ENCODE data around the gene LAIR2. TPM values are rescaled to one million over a fixed set of nuclear protein-coding genes. Genes with fewer than 3 reads are reported as not detected.

Gene LAIR2
- not detected in 2 replicates for total RNA-seq

DNA sequence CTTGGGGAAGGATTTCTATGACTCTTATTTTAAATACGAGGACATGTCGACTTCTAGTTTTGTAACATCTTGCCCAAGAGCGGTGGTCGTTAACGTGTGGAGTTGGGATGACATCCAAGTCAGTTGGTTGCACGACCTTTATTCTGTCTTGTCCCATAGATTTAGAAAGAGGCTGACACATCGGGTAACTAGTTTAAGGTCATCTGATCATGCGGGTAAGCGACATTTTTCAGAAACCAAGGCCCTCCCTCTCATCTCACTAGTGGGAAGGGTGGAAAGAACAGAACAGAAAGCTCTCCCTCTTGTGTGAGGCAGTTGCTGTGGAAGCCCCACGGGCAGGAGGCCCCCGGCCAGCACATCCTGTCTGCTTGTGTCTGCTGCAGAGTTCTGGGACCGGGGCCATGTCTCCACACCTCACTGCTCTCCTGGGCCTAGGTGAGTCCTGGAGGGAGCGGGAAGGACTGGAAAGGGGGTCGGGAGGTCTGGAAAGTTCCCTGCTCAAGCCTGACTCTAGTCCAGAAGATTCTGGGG lies at the start of gene LAIR2:
Gene LAIR2, plus strand, starts transcription at position 314 of the 531 bp plus-strand sequence. Its CDS starts 88 bp downstream, at position 402.

GRCh38 chr19:54463531-54464043 lies 39.0 kb upstream of the LAIR2 start, which contains the start of gene LENG9:
LENG9 (minus strand) TSS chr19:54463778; CDS start chr19:54463526, 252 bp downstream.

DNA sequence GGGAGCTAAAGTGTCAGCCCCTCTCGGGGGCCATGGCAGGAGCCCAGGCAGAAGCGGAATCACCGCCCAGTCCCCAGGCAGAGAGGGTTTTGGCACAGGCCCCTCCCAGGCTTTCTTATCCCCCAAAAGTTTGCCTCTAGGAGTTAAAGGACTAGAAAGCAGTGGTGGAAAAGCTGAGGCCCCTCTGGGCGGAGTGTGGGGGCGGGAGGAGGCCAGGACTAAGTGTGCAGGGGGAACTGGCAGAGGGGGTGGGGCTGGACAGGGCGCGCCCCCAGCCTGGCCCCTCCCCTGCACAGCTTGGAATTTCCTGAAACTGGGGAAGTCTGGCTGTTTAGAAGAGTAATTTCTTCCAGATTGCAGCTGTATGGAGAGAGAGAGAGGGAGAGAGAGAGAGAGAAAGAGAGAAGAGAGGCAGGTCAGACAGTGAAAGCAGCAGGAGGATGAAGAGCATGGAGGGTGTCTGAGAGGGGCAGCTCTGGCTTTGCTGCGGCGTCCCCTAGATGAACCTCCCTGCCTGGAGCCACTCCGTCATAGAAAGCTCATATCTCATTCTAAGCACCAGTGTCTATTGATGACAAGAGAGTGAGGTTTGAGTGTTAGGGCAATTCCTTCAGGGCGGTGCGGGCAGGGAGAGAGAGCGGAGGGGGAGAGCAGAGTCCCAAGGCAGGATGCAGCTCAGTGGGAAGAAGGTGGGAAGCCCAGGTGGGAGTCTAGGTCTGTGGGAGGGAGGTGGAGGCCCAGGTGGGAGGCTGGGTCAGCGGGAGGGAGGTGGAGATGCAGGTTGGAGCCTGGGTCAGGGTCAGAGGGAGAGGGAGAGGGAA lies 29.4 kb upstream of the LAIR2 start, which contains the start of gene CDC42EP5:
Gene CDC42EP5, minus strand, starts transcription at position 226 of the 821 bp plus-strand sequence. CDS start 7,749 bp downstream, outside the sequence.

Other genes starting within 250 kb of the LAIR2 start
- not detected in 2 replicates for gene LILRB5, start 245.6 kb upstream of the LAIR2 start, total RNA-seq
- gene LILRB2, start 221.7 kb upstream of the LAIR2 start, total RNA-seq = not detected in 2 replicates
- gene LILRA5, start 189.7 kb upstream of the LAIR2 start, total RNA-seq = not detected in 2 replicates
- not detected in 2 replicates for gene LILRA4, start 163.7 kb upstream of the LAIR2 start, total RNA-seq
- 0.19 and 0.28 TPM in 2 replicates for gene LAIR1, start 137.9 kb upstream of the LAIR2 start, total RNA-seq
- gene TTYH1, start 87.4 kb upstream of the LAIR2 start, total RNA-seq = not detected in 2 replicates
- gene LENG8, start 53.6 kb upstream of the LAIR2 start, total RNA-seq = 29.1 and 39.2 TPM in 2 replicates
- 6.5 and 11.8 TPM in 2 replicates for gene LENG9, start 39.1 kb upstream of the LAIR2 start, total RNA-seq
- 5.2 and 15.8 TPM in 2 replicates for gene CDC42EP5, start 29.5 kb upstream of the LAIR2 start, total RNA-seq
- not detected in 2 replicates for gene LILRA2, start 71.0 kb downstream of the LAIR2 start, total RNA-seq
- gene LILRA1, start 90.8 kb downstream of the LAIR2 start, total RNA-seq = not detected in 2 replicates
- not detected in 2 replicates for gene LILRB1, start 127.7 kb downstream of the LAIR2 start, total RNA-seq
- gene LILRB4, start 160.2 kb downstream of the LAIR2 start, total RNA-seq = not detected in 2 replicates
- gene KIR3DL3, start 221.6 kb downstream of the LAIR2 start, total RNA-seq = not detected in 2 replicates
- not detected in 2 replicates for gene KIR2DL3, start 235.7 kb downstream of the LAIR2 start, total RNA-seq

Measured in regular cardiac myocyte (primary cell).